ENCODE measurements around the gene RIN3. TPM values are rescaled to one million over a fixed set of nuclear protein-coding genes. Genes with fewer than 3 reads are reported as not detected.

The RIN3 gene
- total RNA-seq, 6 experiments from 2014 or later: 19.7 to 26.0 (median 24.6) TPM

- DNase-seq: no peak
- Mint-ChIP-seq H3K27me3 (ENCODE audit: insufficient read depth) (no peaks in the 10 kb centered on the region; the same call in none of the 2 replicates), H3K9me3 (no peaks in the 10 kb centered on the region), H3K4me1 (ENCODE audit: low read depth) (peaks cover 38% of the 10 kb centered on the region), H3K27ac (no peak overlapping the region), H3K4me3 (no peak overlapping the region), H3K36me3 (ENCODE audit: low read depth) (peaks cover 15% of the 10 kb centered on the region; the same call in 1 of the 2 replicates)
- no peak for TF ChIP-seq CTCF (IDR thresholded peaks at IDR 0.05)
Observed at GRCh38 chr14:92673601-92674150, 160.1 kb downstream of the RIN3 start.

- H3K27me3 Mint-ChIP-seq (ENCODE audit: insufficient read depth): no peaks in the 10 kb centered on the region; the same call in none of the 2 replicates
- TF ChIP-seq CTCF (IDR thresholded peaks at IDR 0.05): no peak
Observed at GRCh38 chr14:92675421-92675820, 161.8 kb downstream of the RIN3 start.

GRCh38 chr14:92675976-92676375 lies 162.4 kb downstream of the RIN3 start:
- H3K9me3 Mint-ChIP-seq: no peaks in the 10 kb centered on the region
- H3K4me1 Mint-ChIP-seq (ENCODE audit: low read depth): peaks cover 16% of the 10 kb centered on the region
- no peaks in the 10 kb centered on the region; the same call in none of the 2 replicates for H3K27me3 Mint-ChIP-seq (ENCODE audit: insufficient read depth)
- no peak overlapping the region for H3K27ac Mint-ChIP-seq
- no peak for TF ChIP-seq CTCF (IDR thresholded peaks at IDR 0.05)
- DNase-seq: no peak
- H3K4me3 Mint-ChIP-seq: no peak overlapping the region
- H3K36me3 Mint-ChIP-seq (ENCODE audit: low read depth): peaks cover 21% of the 10 kb centered on the region

More at GRCh38 chr14:92675421-92675820, 161.8 kb downstream of the RIN3 start:
- peaks cover 21% of the 10 kb centered on the region for H3K36me3 Mint-ChIP-seq (ENCODE audit: low read depth)
- no peaks in the 10 kb centered on the region for H3K9me3 Mint-ChIP-seq
- H3K4me1 Mint-ChIP-seq (ENCODE audit: low read depth): peaks cover 21% of the 10 kb centered on the region
- H3K27ac Mint-ChIP-seq: no peak overlapping the region
- DNase-seq: no peak
- no peak overlapping the region for H3K4me3 Mint-ChIP-seq

- peaks cover 2% of the 10 kb centered on the region for H3K27me3 Mint-ChIP-seq (ENCODE audit: insufficient read depth)
- DNase-seq: no peak
- H3K9me3 Mint-ChIP-seq: no peaks in the 10 kb centered on the region
- peaks cover 17% of the 10 kb centered on the region for H3K4me1 Mint-ChIP-seq (ENCODE audit: low read depth)
- peaks cover 18% of the 10 kb centered on the region for H3K36me3 Mint-ChIP-seq (ENCODE audit: low read depth)
- no peak overlapping the region for H3K27ac Mint-ChIP-seq
- H3K4me3 Mint-ChIP-seq: no peak overlapping the region
- TF ChIP-seq CTCF (IDR thresholded peaks at IDR 0.05): no peak
Observed at GRCh38 chr14:92676403-92677086, 163.0 kb downstream of the RIN3 start.

GRCh38 chr14:92677087-92677668 lies 163.6 kb downstream of the RIN3 start:
- TF ChIP-seq CTCF (IDR thresholded peaks at IDR 0.05): no peak
- peaks cover 2% of the 10 kb centered on the region for H3K27me3 Mint-ChIP-seq (ENCODE audit: insufficient read depth)

More at GRCh38 chr14:92677087-92677668, 163.6 kb downstream of the RIN3 start:
- peaks cover 17% of the 10 kb centered on the region for H3K4me1 Mint-ChIP-seq (ENCODE audit: low read depth)
- no peaks in the 10 kb centered on the region for H3K9me3 Mint-ChIP-seq
- peaks cover 18% of the 10 kb centered on the region for H3K36me3 Mint-ChIP-seq (ENCODE audit: low read depth)
- no peak overlapping the region for H3K27ac Mint-ChIP-seq
- no peak overlapping the region for H3K4me3 Mint-ChIP-seq
- DNase-seq: no peak

Measured in HFFc6 (cell line).